ENCODE results near the gene ELMO1. TPM values are rescaled to one million over a fixed set of nuclear protein-coding genes. Genes with fewer than 3 reads are reported as not detected.

ELMO1 gene
- total RNA-seq, 1 donor from 2014 or later, result 43.4 TPM

DNA sequence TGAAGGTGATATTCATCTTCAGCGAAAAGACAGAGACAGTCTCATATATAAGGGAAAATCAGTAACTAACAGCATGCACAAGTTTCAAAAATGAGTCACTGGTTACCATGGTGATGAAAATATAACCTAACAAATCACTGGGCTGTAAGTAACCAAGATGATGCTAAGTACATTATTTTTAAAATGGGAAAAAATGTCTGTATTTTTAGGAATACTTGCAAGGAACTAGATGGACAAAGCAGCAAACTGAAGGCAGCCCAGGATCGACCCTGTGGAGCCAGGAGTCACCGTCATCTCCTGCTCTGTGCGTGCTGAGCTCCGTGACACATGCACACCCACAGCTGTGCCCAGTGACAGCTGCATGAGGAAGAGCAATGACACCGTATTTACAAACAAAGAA, 137.3 kb downstream of the ELMO1 start:
- peak; percentile 22 for DNase-seq (ENCODE audit: low spot score)

DNA sequence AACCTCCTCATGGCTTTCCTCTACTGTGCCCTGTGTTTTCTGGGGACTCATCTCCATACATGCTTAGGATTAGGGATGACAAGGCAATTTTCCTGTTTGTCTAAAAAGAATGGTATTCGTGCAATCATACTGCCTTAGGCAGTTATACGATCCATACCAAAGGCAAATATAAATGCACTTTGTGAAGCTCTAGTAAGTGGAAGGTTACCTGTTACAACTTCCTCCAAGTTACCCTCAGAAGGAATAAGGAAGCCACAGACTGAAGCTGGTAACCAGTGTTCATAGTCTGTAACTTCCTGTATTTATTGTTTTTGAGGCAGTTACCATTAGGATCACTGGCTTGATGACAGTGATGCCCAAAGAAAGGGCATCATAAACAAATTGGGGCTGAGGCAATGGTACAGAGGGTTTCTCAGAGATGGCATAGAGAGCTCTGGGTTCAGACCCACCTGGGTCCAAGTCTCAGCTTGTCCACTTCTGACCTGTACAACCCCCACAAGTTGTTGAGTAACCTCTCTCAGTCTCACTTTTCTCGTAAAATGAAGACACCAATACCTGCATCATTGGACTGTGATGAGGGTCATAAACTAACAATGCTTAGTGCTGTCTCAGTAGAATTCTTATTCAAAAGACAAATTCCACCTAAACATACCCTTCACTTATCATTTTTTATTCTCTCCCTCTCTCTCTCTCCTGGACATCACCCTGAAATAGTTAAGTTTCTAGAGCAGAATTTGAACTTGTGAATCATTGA, 138.2 kb downstream of the ELMO1 start:
- no peak for DNase-seq (ENCODE audit: low spot score)

DNA sequence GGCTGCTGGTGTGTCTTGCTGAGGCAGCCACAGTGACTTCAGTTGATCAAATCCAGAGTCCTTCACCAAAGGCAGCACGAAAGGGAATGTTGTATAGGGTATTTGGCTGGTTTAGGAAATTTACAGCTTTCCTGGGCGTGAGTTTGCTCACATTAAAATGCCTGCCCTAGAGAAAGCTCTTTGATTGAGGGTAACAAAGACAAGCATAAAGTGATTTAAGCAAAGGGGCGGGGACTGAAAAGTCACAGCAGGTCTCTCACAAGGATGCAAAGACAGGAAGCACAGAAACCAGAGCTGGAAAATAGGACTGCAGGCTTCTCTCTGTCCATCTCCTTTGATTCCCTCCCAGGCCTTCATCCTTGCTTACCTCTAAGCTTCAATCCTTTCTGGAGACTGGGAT, 139.2 kb downstream of the ELMO1 start:
- DNase-seq (ENCODE audit: low spot score), result no peak

DNA sequence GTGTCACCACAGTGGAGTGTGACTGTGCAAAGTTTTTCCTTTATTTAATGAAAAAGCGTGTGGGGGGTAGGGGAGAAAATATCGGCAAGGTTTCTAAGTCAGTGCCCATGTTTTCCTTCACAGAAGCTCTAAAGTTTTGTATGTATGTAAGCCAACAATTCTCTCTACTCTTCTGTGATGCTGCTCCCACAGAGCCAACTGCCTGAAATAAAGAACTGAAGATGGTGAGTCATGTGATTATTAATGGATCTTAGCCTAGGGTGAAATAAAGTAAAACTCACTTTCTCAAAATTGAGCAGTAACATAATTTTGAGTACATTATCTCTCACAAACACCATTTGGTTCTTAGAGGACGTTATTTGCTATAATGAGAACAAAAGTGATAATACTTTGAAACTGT, 143.7 kb downstream of the ELMO1 start:
- no peak for DNase-seq (ENCODE audit: low spot score)

DNA sequence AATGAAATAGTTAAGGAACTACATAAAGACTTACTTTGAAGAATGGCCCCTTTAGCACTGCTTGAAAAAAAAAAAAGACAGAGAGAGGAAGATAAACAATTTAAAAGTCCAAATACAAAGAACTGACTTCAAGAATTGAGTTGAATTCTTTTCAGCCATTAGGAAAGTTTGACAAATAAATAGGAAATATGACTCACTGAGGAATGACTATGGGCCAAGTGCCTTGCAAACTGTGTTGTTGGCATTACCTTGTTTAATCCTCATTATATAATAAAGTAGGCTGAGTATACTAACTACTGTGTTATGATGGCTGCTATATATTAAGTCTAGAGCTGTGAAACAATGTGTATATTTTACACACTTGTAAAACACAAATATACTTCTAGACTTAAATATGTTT, 151.1 kb downstream of the ELMO1 start:
- DNase-seq (ENCODE audit: low spot score), result no peak

DNA sequence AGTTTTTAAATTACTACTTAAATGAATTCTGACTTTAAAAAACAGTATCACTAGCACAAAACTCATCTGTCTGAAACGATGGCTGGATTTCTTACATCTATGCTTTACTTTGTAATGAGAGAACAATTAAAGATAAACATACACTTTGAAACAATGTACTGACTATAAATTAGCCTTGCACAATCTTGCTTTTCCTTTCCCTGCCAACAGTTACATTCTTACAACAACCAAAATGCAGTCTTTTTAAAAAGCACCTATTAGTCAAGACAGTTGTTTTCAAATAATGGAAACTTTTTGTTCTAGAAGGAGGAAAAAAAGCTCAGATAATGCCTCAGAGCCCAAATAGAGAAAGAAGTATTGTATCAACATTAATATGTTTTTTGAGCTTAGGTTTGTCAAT, 153.3 kb downstream of the ELMO1 start:
- no peak for DNase-seq (ENCODE audit: low spot score)

DNA sequence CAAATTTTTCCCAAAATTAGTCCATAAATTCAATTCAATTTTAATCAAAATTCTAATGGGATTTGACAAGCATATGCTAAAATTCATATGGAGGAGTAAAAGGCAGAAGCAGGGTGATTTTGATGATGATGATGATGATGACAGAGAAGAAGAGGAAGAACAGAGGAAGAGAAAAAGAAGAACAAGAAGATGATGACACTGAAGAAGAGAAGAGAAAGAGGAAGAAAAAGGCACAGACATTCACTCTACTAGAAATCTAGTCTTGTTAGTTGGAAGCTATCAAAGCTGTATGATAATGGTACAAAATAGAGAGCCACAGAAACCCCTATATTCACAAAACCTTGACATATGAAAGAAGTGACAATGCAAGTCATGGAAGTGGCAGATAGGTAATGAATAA, 157.9 kb downstream of the ELMO1 start:
- no peak for DNase-seq (ENCODE audit: low spot score)

DNA sequence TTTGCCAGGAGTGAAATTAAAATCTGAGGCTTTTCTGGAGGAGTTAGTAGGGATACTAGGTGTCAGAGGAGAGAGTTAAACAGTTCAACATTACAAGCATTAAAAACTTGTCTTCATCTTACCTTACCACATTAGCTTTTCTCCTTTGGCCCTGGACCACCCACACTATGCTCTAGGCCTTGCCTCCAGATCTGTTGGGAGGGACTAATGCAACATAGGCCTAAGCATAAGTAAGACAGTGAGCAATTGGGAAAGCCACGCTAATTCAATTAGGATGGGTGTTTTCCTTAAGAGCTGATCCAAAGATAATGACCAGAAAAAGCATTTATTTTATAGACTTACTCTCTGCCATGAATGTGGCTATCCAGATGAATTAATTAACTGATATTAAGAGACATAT, 158.9 kb downstream of the ELMO1 start:
- DNase-seq (ENCODE audit: low spot score), result no peak

DNA sequence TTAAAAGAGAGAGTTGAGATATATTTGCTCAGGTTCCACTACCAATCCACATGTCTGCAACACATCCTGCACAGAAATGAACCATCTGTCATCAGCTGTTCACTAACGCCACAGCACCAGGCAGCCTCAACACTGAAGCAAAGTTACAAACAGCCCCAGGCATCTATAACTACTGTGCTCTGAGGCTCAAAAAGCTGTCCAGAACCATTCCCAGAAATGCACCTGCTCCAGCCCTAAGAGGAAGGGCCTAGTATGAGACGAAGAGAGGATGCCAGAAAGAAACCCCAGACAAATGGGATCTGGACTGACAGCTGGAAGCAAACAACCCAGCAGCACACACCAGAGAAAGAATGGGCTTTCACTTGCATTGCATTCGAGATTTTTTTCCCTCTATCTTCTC, 159.3 kb downstream of the ELMO1 start:
- DNase-seq (ENCODE audit: low spot score), result no peak

DNA sequence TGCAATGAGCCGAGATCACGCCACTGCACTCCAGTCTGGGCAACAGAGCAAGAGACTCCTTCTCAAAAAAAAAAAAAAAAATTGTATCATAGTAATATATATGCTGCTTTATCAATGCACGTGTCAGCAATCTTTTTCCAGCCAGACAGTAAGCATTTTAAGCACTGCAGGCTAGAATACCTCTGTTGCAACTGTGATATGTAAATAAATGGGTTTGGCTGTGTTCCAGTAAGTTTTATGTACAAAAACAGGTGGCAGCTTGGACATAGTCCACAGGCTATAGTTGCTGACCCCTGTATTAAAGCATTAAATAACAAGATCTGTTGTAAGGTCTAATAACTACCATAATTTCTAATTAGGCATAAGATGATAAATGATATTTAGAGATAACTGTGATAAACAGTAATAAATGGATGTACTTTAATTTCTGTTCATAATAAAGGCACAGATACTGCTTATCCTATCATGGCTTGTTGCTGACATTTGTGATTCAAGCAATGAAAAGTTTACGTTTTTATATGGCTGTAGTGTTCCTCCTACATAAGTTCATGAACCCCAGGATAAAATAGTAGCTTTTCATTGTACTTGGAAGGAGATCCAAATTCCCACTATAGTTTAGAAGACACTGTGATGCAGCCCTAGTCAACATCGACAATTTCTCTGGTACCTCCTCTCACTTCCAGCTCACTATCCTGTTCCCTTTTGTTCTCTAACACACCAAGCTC, 161.4 kb downstream of the ELMO1 start:
- DNase-seq (ENCODE audit: low spot score), result no peak

DNA sequence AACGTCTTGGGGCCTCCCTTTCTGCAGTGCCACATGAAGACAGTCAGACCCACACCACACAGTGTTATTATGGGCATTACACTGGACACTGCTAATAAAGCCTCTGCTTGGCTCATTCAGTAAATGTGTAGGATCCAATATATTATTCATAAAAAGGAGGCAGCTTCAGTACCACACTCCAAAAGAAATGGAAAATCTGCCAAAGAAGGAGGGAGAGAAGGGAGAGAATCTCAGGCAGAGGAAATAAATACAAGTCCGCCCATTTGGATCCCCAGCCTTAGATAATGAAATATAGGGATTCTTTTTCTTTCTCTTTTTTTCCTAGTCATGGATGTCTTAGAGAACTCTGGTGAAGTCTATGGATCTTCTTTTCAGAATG, 162.2 kb downstream of the ELMO1 start:
- DNase-seq (ENCODE audit: low spot score), result no peak

DNA sequence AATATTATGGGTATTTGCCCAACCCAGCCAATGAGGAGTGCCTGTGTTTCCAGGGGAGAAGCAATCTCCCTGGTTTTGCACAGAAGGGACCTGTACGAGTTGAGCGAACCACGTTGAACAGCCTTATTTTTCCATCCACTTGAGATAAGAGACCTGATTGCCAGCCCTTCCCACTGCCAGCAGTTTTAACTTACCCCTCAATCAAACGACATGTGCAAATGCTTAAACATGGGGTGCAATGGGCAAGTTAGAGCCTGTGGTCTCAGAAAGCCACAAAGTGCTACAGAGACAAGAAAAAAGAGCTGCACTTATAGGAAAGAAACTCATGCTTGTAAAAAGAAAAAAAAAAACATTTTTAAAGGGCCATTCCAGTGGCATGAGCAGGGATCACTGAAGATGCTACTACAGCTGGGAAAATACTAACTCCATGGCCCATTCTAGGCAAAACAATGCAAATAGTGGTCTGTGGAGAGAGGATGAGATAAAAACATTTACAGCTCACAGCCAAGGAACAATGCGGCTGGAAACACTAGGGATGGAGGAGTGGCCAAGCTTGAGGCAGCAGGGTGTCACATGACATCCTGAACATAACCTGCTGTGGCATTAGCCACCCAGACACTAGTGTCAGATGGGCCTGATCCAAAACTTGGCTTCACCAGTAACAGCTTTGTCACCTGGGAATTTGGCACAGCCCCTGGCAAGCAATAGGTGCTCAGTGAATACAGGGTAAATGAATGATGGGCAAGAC, 162.8 kb downstream of the ELMO1 start:
- peak; percentile 17 for DNase-seq (ENCODE audit: low spot score)

DNA sequence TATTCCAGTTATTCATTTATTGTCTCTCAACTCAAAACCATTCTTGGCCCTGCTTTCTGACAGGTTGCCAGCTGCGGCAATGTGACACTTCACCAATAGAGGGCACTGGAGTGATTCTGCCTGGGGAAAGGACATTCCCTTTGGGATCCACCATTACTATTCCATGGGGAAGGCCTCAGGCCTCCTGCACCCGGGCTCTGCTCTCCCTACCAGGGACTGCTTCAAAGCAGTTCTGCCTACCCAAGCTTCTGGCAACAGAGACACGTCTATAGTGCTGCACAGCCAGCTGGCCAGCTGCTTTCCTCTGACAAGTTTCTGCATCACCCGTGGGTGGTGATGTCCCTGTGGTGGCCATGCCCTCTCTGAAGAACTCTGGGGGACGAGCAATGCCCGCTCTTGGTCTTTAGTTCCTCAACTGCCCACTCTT, 163.8 kb downstream of the ELMO1 start:
- peak; percentile 60 for DNase-seq (ENCODE audit: low spot score)

DNA sequence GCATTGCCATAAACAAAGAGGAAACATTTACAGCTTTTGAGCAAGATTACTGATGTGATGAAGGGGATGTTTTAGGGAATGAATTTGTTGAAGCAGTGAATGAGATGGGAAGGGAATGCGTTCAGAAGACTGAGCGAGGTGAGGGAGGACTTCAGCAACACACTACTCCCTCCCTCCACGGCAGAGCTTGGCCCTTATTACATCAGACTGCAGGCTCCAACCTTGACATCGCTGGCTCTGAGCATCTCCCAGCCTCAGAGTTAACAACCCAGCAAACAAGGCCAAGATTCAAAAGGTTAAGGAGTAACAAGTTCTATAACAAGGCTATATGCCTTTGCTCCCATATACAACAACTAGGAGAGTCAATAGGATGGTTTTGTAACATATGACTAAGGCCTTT, 164.4 kb downstream of the ELMO1 start:
- no peak for DNase-seq (ENCODE audit: low spot score)

DNA sequence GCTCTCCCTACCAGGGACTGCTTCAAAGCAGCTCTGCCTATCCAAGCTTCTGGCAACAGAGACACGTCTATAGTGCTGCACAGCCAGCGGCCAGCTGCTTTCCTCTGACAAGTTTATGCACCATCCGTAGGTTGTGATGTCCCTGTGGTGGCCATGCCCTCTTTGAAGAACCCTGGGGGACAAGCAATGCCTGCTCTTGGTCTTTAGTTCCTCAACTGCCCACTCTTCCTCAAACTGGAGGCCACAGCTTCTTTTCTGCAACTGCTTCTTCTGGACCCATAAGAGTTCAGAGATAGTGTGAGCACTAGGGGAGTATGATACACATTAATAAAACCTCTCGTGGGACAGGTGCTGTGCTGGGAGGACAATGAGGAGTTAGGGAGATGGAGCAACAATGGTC, 164.9 kb downstream of the ELMO1 start:
- DNase-seq (ENCODE audit: low spot score), result no peak

DNA sequence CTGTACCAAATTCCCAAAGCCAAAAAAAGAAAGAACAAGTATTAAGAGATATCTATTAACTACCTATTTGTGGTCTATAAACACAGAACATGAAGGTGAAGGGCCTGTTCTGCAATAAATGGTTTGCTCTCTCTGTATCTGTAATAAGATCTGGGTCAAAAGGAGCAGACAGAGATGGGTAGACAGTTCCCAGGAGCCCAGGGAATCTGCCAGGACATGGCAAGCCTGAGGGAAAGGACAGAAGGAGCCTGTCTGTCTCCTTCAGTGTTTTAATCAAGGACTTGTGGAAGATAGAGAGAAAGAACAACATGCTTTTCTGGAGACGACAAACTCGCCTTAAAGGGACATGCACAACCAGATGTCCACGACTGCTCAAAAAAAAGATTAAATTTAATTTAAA, 165.7 kb downstream of the ELMO1 start:
- no peak for DNase-seq (ENCODE audit: low spot score)

DNA sequence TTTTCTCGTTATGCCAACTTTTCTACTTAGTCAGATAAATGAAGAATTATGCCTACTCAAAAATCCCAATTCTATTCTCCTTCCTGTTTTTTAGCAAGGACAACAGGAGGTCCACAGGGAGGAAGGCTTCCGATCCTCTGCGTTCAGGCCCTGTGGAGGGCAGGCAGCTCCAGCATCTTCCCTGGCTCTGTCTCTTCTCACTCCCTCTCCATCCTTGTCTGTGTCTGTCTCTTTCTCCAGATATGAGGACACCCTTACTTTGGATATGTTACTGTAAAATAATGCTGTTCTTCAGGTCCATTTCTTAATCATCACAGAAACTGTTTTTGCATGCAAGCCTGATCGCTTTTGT, 166.6 kb downstream of the ELMO1 start:
- DNase-seq (ENCODE audit: low spot score), result no peak

DNA sequence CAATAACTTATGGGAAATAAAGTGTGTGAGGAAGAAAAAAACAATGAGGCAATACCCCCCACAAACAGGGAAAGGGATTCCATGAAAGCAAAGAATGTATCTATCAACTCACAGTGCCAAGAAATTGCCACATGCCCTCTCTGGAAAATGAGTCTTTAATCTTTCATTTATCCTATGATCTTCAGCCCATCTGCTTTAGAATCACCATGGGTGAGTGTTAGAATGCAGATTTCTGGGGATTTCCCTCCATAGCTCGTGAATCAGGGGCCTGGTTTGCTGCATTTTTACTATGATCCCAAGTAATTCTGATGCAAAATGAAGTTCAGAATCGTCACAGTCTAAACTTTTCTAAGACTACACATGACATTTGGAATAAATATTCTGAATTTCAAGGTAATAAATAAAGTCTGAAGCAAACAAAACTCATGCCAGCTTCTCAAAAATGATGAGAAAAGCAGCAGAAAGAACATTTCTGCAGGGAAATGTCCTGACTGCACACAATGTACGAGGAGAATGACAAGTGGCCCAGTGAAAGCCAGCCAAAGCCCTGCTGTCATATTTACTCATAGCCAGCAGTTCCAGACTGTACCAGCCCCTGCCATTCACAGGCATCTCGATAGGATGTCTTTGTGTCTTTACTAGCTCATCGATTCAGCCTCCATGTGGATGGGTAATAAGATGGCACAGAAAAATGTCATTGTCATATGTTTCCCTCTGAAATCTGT, 167.1 kb downstream of the ELMO1 start:
- peak; percentile 45 for DNase-seq (ENCODE audit: low spot score)

DNA sequence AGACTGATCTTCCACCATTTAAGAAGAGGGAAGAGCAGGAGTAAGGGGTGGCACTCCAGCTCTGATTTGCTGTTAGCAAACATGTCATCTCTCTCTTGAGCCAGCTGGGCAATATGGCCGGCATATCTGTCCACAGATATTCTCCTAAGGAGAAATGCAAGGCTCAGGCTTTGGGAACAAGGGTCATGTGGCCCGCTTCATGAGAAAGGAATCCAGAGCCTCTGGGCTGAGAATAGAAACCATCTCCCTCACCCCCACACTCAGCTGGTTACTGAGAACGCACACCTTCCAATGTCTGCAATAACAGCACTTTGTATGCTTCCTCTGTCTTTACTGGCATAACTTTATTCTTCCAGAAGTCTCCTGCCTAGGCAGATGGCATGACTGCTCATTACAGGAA, 171.2 kb downstream of the ELMO1 start:
- DNase-seq (ENCODE audit: low spot score), result no peak

DNA sequence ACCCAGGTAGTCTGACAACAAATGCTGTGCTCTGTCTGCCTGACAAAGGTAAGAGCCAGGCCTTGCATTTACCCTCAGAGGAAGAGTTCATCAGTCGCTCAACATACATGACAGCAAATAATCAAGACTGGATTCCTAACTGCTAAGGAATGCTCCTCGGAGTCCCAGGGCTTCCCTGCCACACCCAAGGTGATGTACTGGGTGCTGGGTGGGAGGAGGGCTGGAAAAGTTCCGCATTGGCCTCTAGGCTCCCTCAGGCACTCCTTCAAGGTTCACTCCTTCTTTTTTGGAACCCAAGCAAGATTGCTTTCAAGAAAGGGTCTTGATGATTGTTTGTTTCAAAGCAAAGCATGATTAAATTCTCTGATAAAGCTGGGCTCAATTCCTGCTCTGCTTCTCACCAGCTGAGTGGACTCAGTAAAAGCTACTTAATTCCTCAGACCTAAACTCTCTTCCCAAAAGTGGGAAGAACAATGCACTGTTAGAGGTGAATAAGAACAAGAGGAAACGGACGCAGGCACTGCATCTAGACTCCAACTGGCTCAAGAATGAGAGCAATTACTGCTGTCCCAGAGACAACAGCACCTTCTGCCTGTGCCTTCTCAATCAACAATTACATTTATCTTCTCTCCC, 173.5 kb downstream of the ELMO1 start:
- DNase-seq (ENCODE audit: low spot score), result no peak

DNA sequence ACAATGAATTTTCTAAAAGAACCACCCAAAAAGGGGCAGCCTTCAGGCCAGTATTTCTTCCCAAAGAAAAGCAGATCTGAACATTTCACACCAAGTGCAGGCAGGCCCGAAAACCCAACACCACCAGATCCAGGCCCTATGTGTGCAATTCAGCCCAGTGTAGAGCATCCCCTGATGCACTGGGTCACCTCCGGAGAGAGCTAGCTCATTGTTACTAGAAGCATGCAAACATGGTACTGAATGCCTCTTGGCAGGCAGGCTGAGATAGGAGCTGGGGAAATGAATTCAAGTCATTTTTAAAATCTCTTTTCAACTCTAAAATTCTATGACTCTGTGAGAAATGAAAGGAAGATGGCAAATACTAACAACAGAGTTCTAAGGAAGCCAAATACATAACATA, 174.8 kb downstream of the ELMO1 start:
- no peak for DNase-seq (ENCODE audit: low spot score)

Data from mucosa of gallbladder (tissue), 1 donor.